ENCODE results near the gene MXI1.
"Not testable (repeated sequence)": the region's sequence is repeated elsewhere in the genome, so short reads cannot be mapped to it uniquely, and the experiment has no call there.

The MXI1 gene

GRCh38 chr10:110321869-110322620 is 114.6 kb downstream of the MXI1 start:
- Histone ChIP-seq H3K4me3 (ENCODE audit: low read depth in 1 of 5, low read length in 5 of 5) (no peak overlapping the region), H3K4me1 (ENCODE audit: control insufficient read depth in 5 of 5, insufficient read depth in 5 of 5, low read length in 5 of 5) (no peaks in the 10 kb centered on the region), H3K9me3 (ENCODE audit: control insufficient read depth in 5 of 5, low read length in 5 of 5) (peaks cover 0 to 18% (median 8%) of the 10 kb centered on the region in 5 donors), H3K9ac (ENCODE audit: low read length in 5 of 5) (no peak overlapping the region), H3K27ac (ENCODE audit: low read depth, low read length) (no peak overlapping the region), H3K36me3 (ENCODE audit: control insufficient read depth in 5 of 5, insufficient read depth in 5 of 5, low read length in 5 of 5) (no peaks in the 10 kb centered on the region), H3K27me3 (ENCODE audit: control insufficient read depth in 5 of 5, insufficient read depth in 4 of 5, low read length in 5 of 5) (peaks cover 0 to 4% (median 0%) of the 10 kb centered on the region in 5 donors)

GRCh38 chr10:110323503-110323902 is 116.1 kb downstream of the MXI1 start:
- H3K9me3 ChIP-seq (ENCODE audit: control insufficient read depth in 5 of 5, low read length in 5 of 5): peaks cover 0 to 18% (median 8%) of the 10 kb centered on the region in 5 donors
- no peaks in the 10 kb centered on the region for H3K4me1 ChIP-seq (ENCODE audit: control insufficient read depth in 5 of 5, insufficient read depth in 5 of 5, low read length in 5 of 5)
- H3K9ac ChIP-seq (ENCODE audit: low read length in 5 of 5): no peak overlapping the region
- no peak overlapping the region for H3K27ac ChIP-seq (ENCODE audit: low read depth, low read length)
- H3K36me3 ChIP-seq (ENCODE audit: control insufficient read depth in 5 of 5, insufficient read depth in 5 of 5, low read length in 5 of 5): no peaks in the 10 kb centered on the region
- no peaks in the 10 kb centered on the region for H3K27me3 ChIP-seq (ENCODE audit: control insufficient read depth in 5 of 5, insufficient read depth in 4 of 5, low read length in 5 of 5)
- H3K4me3 ChIP-seq (ENCODE audit: low read depth in 1 of 5, low read length in 5 of 5): no peak overlapping the region

- Histone ChIP-seq H3K27me3 (ENCODE audit: control insufficient read depth in 5 of 5, insufficient read depth in 4 of 5, low read length in 5 of 5) (no peaks in the 10 kb centered on the region), H3K9ac (ENCODE audit: low read length in 5 of 5) (no peak overlapping the region), H3K36me3 (ENCODE audit: control insufficient read depth in 5 of 5, insufficient read depth in 5 of 5, low read length in 5 of 5) (no peaks in the 10 kb centered on the region), H3K27ac (ENCODE audit: low read depth, low read length) (no peak overlapping the region), H3K4me1 (ENCODE audit: control insufficient read depth in 5 of 5, insufficient read depth in 5 of 5, low read length in 5 of 5) (no peaks in the 10 kb centered on the region), H3K9me3 (ENCODE audit: control insufficient read depth in 5 of 5, low read length in 5 of 5) (peaks cover 0 to 18% (median 8%) of the 10 kb centered on the region in 5 donors), H3K4me3 (ENCODE audit: low read depth in 1 of 5, low read length in 5 of 5) (no peak overlapping the region)
Observed at GRCh38 chr10:110324201-110324804, 116.9 kb downstream of the MXI1 start.

DNA sequence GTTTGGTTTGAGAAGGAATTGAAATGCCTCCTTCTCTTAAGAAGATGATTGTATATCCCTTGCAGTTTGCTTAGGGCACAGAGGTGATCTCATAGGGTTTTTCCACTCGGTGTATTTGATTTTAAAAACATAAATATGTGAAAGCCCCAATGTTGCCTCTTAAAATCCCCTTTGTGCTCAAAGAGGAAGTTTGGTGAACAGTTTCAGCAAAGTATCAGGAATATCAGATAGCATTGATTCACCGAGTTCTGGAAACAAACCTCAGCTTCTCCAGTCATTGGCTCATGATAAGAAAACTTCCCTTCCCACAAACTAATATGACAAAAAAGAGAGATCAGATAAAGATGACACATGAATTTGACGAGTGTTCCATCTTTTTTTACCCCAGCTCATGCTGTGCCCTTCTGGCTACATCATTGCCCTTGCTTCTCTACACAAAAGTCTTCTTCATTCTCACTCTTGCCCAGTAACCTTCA is 117.4 kb downstream of the MXI1 start:
- no peaks in the 10 kb centered on the region for H3K27me3 ChIP-seq (ENCODE audit: control insufficient read depth in 5 of 5, insufficient read depth in 4 of 5, low read length in 5 of 5)
- peaks cover 0 to 18% (median 11%) of the 10 kb centered on the region in 5 donors for H3K9me3 ChIP-seq (ENCODE audit: control insufficient read depth in 5 of 5, low read length in 5 of 5)
- no peak overlapping the region for H3K4me3 ChIP-seq (ENCODE audit: low read depth in 1 of 5, low read length in 5 of 5)
- no peaks in the 10 kb centered on the region for H3K36me3 ChIP-seq (ENCODE audit: control insufficient read depth in 5 of 5, insufficient read depth in 5 of 5, low read length in 5 of 5)
- no peaks in the 10 kb centered on the region for H3K4me1 ChIP-seq (ENCODE audit: control insufficient read depth in 5 of 5, insufficient read depth in 5 of 5, low read length in 5 of 5)
- no peak overlapping the region for H3K27ac ChIP-seq (ENCODE audit: low read depth, low read length)
- no peak overlapping the region for H3K9ac ChIP-seq (ENCODE audit: low read length in 5 of 5)

- Histone ChIP-seq H3K9ac (ENCODE audit: low read length in 5 of 5) (no peak overlapping the region), H3K36me3 (ENCODE audit: control insufficient read depth in 5 of 5, insufficient read depth in 5 of 5, low read length in 5 of 5) (no peaks in the 10 kb centered on the region), H3K4me3 (ENCODE audit: low read depth in 1 of 5, low read length in 5 of 5) (no peak overlapping the region), H3K27ac (ENCODE audit: low read depth, low read length) (no peak overlapping the region), H3K27me3 (ENCODE audit: control insufficient read depth in 5 of 5, insufficient read depth in 4 of 5, low read length in 5 of 5) (no peaks in the 10 kb centered on the region), H3K9me3 (ENCODE audit: control insufficient read depth in 5 of 5, low read length in 5 of 5) (peaks cover 0 to 28% (median 22%) of the 10 kb centered on the region in 5 donors), H3K4me1 (ENCODE audit: control insufficient read depth in 5 of 5, insufficient read depth in 5 of 5, low read length in 5 of 5) (no peaks in the 10 kb centered on the region)
Observed at GRCh38 chr10:110326351-110327032, 119.1 kb downstream of the MXI1 start.

DNA sequence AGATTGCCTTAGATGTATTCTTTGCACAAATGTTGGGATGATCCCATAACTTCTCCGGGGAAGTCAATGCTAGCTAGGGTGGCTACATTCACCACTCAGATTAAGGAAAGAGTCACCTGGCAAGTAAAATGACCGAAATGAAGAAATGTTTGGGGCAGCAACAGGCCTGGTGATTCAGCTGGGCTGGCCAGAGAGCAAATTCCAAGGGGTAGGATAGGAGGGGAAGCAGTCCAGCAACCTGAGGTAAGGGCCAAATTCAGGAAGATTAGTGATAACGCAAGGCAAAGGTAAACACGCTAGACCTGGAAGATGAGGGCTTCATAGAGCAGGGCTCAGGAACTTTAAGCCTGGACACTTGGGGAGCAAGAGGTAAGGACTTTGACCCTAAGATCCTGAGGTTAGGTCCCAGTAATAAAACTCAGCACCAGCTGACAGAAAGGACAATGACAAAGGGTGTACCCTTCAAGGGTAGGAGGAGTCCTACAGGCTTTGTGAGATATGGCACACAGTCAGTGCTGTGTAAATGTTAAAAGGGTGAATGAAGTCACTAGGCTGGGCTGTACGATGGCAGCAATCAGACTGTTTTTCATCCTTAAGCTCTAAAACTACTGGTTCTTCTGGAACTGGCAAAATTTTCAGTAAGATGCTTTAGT is 120.0 kb downstream of the MXI1 start:
- Histone ChIP-seq H3K27me3 (ENCODE audit: control insufficient read depth in 5 of 5, insufficient read depth in 4 of 5, low read length in 5 of 5) (no peaks in the 10 kb centered on the region), H3K9ac (ENCODE audit: low read length in 5 of 5) (no peak overlapping the region), H3K9me3 (ENCODE audit: control insufficient read depth in 5 of 5, low read length in 5 of 5) (peaks cover 0 to 28% (median 20%) of the 10 kb centered on the region in 5 donors), H3K36me3 (ENCODE audit: control insufficient read depth in 5 of 5, insufficient read depth in 5 of 5, low read length in 5 of 5) (no peaks in the 10 kb centered on the region), H3K27ac (ENCODE audit: low read depth, low read length) (no peak overlapping the region), H3K4me3 (ENCODE audit: low read depth in 1 of 5, low read length in 5 of 5) (no peak overlapping the region), H3K4me1 (ENCODE audit: control insufficient read depth in 5 of 5, insufficient read depth in 5 of 5, low read length in 5 of 5) (no peaks in the 10 kb centered on the region)

DNA sequence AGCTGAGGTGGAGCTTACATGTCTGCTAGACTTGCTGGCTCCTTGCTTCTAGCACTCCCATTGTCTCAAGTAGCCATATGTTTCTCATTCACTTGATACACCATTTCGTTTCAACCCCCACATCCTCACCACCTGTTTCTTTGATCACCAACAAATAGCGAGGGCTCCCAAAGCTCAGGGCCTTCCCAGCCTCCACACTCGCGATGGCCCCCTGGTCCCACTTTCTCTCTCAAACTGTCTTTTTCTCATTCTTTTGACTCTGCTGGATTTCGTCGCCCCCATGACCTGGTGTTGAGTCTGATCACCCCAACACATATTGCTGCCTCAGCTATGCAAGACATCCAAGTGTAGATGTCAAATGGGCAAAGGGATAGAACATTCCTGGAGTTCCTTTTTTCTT is 123.3 kb downstream of the MXI1 start:
- H3K27ac ChIP-seq (ENCODE audit: low read depth, low read length): no peak overlapping the region
- no peaks in the 10 kb centered on the region for H3K36me3 ChIP-seq (ENCODE audit: control insufficient read depth in 5 of 5, insufficient read depth in 5 of 5, low read length in 5 of 5)

GRCh38 chr10:110331226-110331795 is 123.9 kb downstream of the MXI1 start:
- not testable (repeated sequence) for H3K27ac ChIP-seq (ENCODE audit: low read depth, low read length); H3K27me3 ChIP-seq (ENCODE audit: control insufficient read depth in 5 of 5, insufficient read depth in 4 of 5, low read length in 5 of 5)

More for the DNA sequence above, 123.3 kb downstream of the MXI1 start:
- Histone ChIP-seq H3K4me1 (ENCODE audit: control insufficient read depth in 5 of 5, insufficient read depth in 5 of 5, low read length in 5 of 5) (peaks cover 0 to 2% (median 1%) of the 10 kb centered on the region in 5 donors), H3K4me3 (ENCODE audit: low read depth in 1 of 5, low read length in 5 of 5) (no peak overlapping the region), H3K9ac (ENCODE audit: low read length in 5 of 5) (no peak overlapping the region), H3K27me3 (ENCODE audit: control insufficient read depth in 5 of 5, insufficient read depth in 4 of 5, low read length in 5 of 5) (no peaks in the 10 kb centered on the region), H3K9me3 (ENCODE audit: control insufficient read depth in 5 of 5, low read length in 5 of 5) (peaks cover 0 to 28% (median 19%) of the 10 kb centered on the region in 5 donors)

DNA sequence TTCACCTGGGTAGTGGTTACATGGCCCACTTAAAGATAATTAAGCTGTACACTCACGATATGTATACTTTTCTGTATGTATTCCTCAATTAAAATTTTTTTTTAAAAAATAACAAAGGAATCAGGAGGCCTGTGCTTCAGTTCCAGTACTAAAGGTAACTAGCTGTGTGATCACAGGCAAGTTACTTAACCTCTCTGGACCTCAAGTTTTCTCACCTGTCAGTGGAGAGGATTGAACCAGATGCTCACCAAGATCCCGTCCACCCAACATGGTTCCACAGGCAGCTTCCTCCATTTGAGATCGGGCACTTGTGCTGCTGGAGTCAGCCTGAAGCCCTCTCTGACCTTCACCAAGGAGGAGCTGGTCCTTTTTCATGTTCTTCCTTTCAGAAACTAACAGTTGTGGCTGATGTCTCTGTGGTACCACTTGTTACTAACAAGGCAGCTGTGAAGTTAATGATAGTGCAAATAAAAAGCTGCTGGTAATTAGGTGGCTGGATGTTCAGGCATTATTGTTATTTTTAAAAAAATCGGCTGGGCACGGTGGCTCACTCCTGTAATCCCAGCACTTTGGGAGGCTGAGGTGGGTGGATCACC is 126.8 kb downstream of the MXI1 start:
- H3K36me3 ChIP-seq (ENCODE audit: control insufficient read depth in 5 of 5, insufficient read depth in 5 of 5, low read length in 5 of 5): no peaks in the 10 kb centered on the region
- H3K9me3 ChIP-seq (ENCODE audit: control insufficient read depth in 5 of 5, low read length in 5 of 5): peaks cover 0 to 22% (median 17%) of the 10 kb centered on the region in 5 donors
- no peak overlapping the region for H3K9ac ChIP-seq (ENCODE audit: low read length in 5 of 5)
- H3K27me3 ChIP-seq (ENCODE audit: control insufficient read depth in 5 of 5, insufficient read depth in 4 of 5, low read length in 5 of 5): no peaks in the 10 kb centered on the region
- H3K27ac ChIP-seq (ENCODE audit: low read depth, low read length): no peak overlapping the region
- H3K4me3 ChIP-seq (ENCODE audit: low read depth in 1 of 5, low read length in 5 of 5): no peak overlapping the region
- H3K4me1 ChIP-seq (ENCODE audit: control insufficient read depth in 5 of 5, insufficient read depth in 5 of 5, low read length in 5 of 5): peaks cover 6 to 18% (median 14%) of the 10 kb centered on the region in 5 donors

More at GRCh38 chr10:110331226-110331795, 123.9 kb downstream of the MXI1 start:
- peaks cover 0 to 23% (median 17%) of the 10 kb centered on the region in 5 donors for H3K9me3 ChIP-seq (ENCODE audit: control insufficient read depth in 5 of 5, low read length in 5 of 5)
- H3K36me3 ChIP-seq (ENCODE audit: control insufficient read depth in 5 of 5, insufficient read depth in 5 of 5, low read length in 5 of 5); H3K4me3 ChIP-seq (ENCODE audit: low read depth in 1 of 5, low read length in 5 of 5); H3K4me1 ChIP-seq (ENCODE audit: control insufficient read depth in 5 of 5, insufficient read depth in 5 of 5, low read length in 5 of 5); H3K9ac ChIP-seq (ENCODE audit: low read length in 5 of 5): not testable (repeated sequence)
